ENCODE measurements around the gene ZNF57. TPM values are rescaled to one million over a fixed set of nuclear protein-coding genes. Genes with fewer than 3 reads are reported as not detected.

Gene ZNF57
- total and polyA plus RNA-seq, 9 of the 15 experiments (the other 6 are each of a cell fraction or from before 2014, with no cell fraction given): 3.9 to 13.5 (median 7.8) TPM

DNA sequence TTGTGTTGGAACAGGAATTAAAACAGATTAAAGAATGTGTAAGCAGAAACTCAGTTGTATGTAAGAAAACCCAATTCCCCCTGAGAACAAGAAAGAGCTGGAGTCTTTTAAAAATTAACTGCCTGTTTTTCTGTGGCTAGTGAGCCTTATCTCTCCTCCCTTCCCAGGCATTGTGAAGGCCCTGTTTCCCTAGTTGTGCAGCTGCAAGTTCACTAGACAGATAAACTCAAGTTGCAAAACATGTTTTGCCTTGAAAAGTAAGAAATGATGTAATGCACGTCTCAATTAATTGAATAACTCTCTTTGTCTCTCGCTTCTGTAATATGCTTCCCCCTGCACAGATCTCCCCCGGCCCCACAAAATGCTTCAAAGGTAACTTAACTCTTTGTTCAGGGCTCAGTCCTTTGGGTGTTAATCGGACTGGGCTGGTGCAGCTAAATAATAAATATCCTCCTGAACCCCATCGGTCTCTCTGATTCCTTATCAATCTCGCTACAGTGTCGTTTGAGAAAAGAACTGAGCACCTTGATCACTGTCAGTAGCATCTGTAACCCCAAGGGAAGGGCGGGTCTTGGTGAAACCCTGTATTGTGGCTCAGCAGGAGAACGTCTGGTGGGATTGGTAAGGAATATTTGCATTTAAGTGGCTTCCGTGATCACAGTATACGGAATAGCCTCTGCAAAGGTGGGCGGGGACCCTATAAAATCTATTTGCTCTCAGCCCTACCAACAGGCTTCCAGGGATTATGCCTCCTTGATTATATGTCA lies 35.2 kb upstream of the ZNF57 start (continued):
- TF ChIP-seq, protein P1, sequence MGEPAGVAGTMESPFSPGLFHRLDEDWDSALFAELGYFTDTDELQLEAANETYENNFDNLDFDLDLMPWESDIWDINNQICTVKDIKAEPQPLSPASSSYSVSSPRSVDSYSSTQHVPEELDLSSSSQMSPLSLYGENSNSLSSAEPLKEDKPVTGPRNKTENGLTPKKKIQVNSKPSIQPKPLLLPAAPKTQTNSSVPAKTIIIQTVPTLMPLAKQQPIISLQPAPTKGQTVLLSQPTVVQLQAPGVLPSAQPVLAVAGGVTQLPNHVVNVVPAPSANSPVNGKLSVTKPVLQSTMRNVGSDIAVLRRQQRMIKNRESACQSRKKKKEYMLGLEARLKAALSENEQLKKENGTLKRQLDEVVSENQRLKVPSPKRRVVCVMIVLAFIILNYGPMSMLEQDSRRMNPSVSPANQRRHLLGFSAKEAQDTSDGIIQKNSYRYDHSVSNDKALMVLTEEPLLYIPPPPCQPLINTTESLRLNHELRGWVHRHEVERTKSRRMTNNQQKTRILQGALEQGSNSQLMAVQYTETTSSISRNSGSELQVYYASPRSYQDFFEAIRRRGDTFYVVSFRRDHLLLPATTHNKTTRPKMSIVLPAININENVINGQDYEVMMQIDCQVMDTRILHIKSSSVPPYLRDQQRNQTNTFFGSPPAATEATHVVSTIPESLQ (CRISPR knock-in tag; IDR thresholded peaks at IDR 0.05): no peak
- TF ChIP-seq, protein P2, sequence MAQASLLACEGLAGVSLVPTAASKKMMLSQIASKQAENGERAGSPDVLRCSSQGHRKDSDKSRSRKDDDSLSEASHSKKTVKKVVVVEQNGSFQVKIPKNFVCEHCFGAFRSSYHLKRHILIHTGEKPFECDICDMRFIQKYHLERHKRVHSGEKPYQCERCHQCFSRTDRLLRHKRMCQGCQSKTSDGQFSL (CRISPR knock-in tag; IDR thresholded peaks at IDR 0.05): no peak
- TF ChIP-seq, protein P2 (tag; IDR thresholded peaks at IDR 0.05): no peak
- TF ChIP-seq MAFG (tag; conservative IDR thresholded peaks at IDR 0.05) (no peak), ARID1B (IDR thresholded peaks at IDR 0.05) (peak; percentile 90), CTBP1 (IDR thresholded peaks at IDR 0.05; ENCODE audit: borderline replicate concordance) (peak; percentile 51; the same call in 1 of the 2 replicates), POLR2AphosphoS2 (IDR thresholded peaks at IDR 0.05; ENCODE audit: low read length) (no peak), ZFX (CRISPR knock-in tag; IDR thresholded peaks at IDR 0.05) (no peak), STAT5A (IDR thresholded peaks at IDR 0.05; ENCODE audit: borderline replicate concordance, low read length) (peak; percentile 75; the same call in 1 of the 2 replicates), BCL6 (CRISPR knock-in tag; IDR thresholded peaks at IDR 0.05) (no peak), HDAC1 (IDR thresholded peaks at IDR 0.05) (peak in 1 of 2 experiments; percentile 48; a peak in 1 of 4 replicates), NCOA1 (IDR thresholded peaks at IDR 0.05; ENCODE audit: low read depth) (no peak), TOE1 (IDR thresholded peaks at IDR 0.05; ENCODE audit: borderline replicate concordance) (no peak), TOE1 (CRISPR knock-in tag; IDR thresholded peaks at IDR 0.05; ENCODE audit: borderline replicate concordance, low read depth) (no peak)
- TF ChIP-seq, protein P3, sequence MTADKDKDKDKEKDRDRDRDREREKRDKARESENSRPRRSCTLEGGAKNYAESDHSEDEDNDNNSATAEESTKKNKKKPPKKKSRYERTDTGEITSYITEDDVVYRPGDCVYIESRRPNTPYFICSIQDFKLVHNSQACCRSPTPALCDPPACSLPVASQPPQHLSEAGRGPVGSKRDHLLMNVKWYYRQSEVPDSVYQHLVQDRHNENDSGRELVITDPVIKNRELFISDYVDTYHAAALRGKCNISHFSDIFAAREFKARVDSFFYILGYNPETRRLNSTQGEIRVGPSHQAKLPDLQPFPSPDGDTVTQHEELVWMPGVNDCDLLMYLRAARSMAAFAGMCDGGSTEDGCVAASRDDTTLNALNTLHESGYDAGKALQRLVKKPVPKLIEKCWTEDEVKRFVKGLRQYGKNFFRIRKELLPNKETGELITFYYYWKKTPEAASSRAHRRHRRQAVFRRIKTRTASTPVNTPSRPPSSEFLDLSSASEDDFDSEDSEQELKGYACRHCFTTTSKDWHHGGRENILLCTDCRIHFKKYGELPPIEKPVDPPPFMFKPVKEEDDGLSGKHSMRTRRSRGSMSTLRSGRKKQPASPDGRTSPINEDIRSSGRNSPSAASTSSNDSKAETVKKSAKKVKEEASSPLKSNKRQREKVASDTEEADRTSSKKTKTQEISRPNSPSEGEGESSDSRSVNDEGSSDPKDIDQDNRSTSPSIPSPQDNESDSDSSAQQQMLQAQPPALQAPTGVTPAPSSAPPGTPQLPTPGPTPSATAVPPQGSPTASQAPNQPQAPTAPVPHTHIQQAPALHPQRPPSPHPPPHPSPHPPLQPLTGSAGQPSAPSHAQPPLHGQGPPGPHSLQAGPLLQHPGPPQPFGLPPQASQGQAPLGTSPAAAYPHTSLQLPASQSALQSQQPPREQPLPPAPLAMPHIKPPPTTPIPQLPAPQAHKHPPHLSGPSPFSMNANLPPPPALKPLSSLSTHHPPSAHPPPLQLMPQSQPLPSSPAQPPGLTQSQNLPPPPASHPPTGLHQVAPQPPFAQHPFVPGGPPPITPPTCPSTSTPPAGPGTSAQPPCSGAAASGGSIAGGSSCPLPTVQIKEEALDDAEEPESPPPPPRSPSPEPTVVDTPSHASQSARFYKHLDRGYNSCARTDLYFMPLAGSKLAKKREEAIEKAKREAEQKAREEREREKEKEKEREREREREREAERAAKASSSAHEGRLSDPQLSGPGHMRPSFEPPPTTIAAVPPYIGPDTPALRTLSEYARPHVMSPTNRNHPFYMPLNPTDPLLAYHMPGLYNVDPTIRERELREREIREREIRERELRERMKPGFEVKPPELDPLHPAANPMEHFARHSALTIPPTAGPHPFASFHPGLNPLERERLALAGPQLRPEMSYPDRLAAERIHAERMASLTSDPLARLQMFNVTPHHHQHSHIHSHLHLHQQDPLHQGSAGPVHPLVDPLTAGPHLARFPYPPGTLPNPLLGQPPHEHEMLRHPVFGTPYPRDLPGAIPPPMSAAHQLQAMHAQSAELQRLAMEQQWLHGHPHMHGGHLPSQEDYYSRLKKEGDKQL (CRISPR knock-in tag; IDR thresholded peaks at IDR 0.05; ENCODE audit: borderline replicate concordance): no peak
- TF ChIP-seq, protein P4, sequence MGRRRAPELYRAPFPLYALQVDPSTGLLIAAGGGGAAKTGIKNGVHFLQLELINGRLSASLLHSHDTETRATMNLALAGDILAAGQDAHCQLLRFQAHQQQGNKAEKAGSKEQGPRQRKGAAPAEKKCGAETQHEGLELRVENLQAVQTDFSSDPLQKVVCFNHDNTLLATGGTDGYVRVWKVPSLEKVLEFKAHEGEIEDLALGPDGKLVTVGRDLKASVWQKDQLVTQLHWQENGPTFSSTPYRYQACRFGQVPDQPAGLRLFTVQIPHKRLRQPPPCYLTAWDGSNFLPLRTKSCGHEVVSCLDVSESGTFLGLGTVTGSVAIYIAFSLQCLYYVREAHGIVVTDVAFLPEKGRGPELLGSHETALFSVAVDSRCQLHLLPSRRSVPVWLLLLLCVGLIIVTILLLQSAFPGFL (CRISPR knock-in tag; IDR thresholded peaks at IDR 0.05): no peak
- TF ChIP-seq, protein P5, sequence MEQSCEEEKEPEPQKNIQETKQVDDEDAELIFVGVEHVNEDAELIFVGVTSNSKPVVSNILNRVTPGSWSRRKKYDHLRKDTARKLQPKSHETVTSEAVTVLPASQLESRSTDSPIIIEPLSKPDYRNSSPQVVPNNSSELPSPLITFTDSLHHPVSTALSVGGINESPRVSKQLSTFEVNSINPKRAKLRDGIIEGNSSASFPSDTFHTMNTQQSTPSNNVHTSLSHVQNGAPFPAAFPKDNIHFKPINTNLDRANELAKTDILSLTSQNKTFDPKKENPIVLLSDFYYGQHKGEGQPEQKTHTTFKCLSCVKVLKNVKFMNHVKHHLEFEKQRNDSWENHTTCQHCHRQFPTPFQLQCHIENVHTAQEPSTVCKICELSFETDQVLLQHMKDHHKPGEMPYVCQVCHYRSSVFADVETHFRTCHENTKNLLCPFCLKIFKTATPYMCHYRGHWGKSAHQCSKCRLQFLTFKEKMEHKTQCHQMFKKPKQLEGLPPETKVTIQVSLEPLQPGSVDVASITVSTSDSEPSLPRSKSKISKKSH (CRISPR knock-in tag; IDR thresholded peaks at IDR 0.05): no peak

Data from K562 (cell line).